SIG-M5 treated with dmso at 0.1 percent for 504 hours (cell line): ENCODE results near the gene GUCY1B1.

Experiments
- DNase-seq: peaks from one replicate; lab custom pipeline; 2025; ENCODE audit not compliant: unreplicated experiment; lab: John Stamatoyannopoulos, UW

GUCY1B1 gene

GRCh38 chr4:155758481-155759371, at the start of gene GUCY1B1:
GUCY1B1 (plus strand) TSS chr4:155759021; CDS start chr4:155759141, 120 bp downstream.
- peak; percentile 29 for DNase-seq

GRCh38 chr4:155709918-155710317, 48.9 kb upstream of the GUCY1B1 start:
- DNase-seq: no peak

GRCh38 chr4:155711556-155711955, 47.3 kb upstream of the GUCY1B1 start:
- DNase-seq: no peak

GRCh38 chr4:155712846-155713245, 46.0 kb upstream of the GUCY1B1 start:
- no peak for DNase-seq

GRCh38 chr4:155713911-155714310, 44.9 kb upstream of the GUCY1B1 start:
- DNase-seq: no peak

- DNase-seq: no peak
These were observed 36.5 kb upstream of the GUCY1B1 start for GRCh38 chr4:155722336-155722735.

GRCh38 chr4:155722816-155723499, 35.9 kb upstream of the GUCY1B1 start:
- no peak for DNase-seq

GRCh38 chr4:155724731-155725130, 34.1 kb upstream of the GUCY1B1 start:
- no peak for DNase-seq

- DNase-seq: no peak
These were observed 24.8 kb upstream of the GUCY1B1 start for GRCh38 chr4:155734065-155734464.

GRCh38 chr4:155734951-155735350, 23.9 kb upstream of the GUCY1B1 start:
- no peak for DNase-seq

- DNase-seq: no peak
These were observed 23.3 kb upstream of the GUCY1B1 start for GRCh38 chr4:155735496-155735895.

- no peak for DNase-seq
These were observed 20.3 kb upstream of the GUCY1B1 start for GRCh38 chr4:155738548-155738947.

GRCh38 chr4:155741546-155741945, 17.3 kb upstream of the GUCY1B1 start:
- no peak for DNase-seq

- DNase-seq: no peak
These were observed 16.4 kb upstream of the GUCY1B1 start for GRCh38 chr4:155742310-155743015.

GRCh38 chr4:155745984-155746383, 12.8 kb upstream of the GUCY1B1 start:
- DNase-seq: no peak

- DNase-seq: no peak
These were observed 10.8 kb upstream of the GUCY1B1 start for GRCh38 chr4:155748039-155748438.

- DNase-seq: no peak
These were observed 9.8 kb upstream of the GUCY1B1 start for GRCh38 chr4:155749041-155749440.

GRCh38 chr4:155751569-155751968, 7.3 kb upstream of the GUCY1B1 start:
- DNase-seq: no peak

GRCh38 chr4:155757745-155758265, 1.0 kb upstream of the GUCY1B1 start:
- no peak for DNase-seq

- no peak for DNase-seq
These were observed 791 bp downstream of the GUCY1B1 start for GRCh38 chr4:155759372-155760252.
